Upper lobe of left lung (tissue), 6 donors: ENCODE measurements around the gene ILDR1. TPM values are rescaled to one million over a fixed set of nuclear protein-coding genes. Genes with fewer than 3 reads are reported as not detected.

Experiments used
- ATAC-seq, 2 donors: fragments of 200-7000 bp; cut with Tn5 transposase; one replicate each; pipeline ENCODE4 v1.9.1; 2022; ENCODE audit warnings: mild to moderate bottlenecking in 2 of 2, moderate library complexity in 2 of 2; ENCODE audit not compliant: low FRiP score in 2 of 2
- DNase-seq, 2 donors: peaks; one replicate each; pipeline ENCODE4 v3.0.0-alpha.2; 2019 to 2020
- H3K27ac ChIP-seq, 4 donors: fragments of 200-600 bp; sonication (generic); one replicate each; pipeline ENCODE4 v1.5.1; 2016 to 2019
- H3K27me3 ChIP-seq, 4 donors: fragments of 200-600 bp; sonication (generic); one replicate each; pipeline ENCODE4 v1.5.1; 2017 to 2019
- H3K36me3 ChIP-seq, 4 donors: fragments of 200-600 bp; sonication (generic); one replicate each; pipeline ENCODE4 v1.5.1; 2016 to 2019
- H3K4me1 ChIP-seq, 4 donors: fragments of 200-600 bp; sonication (generic); one replicate each; pipeline ENCODE4 v1.5.1; 2018 to 2019
- H3K4me3 ChIP-seq, 4 donors: fragments of 200-600 bp; sonication (generic); one replicate each; pipeline ENCODE4 v1.5.1; 2017 to 2019; ENCODE audit warnings: mild to moderate bottlenecking in 2 of 4, moderate library complexity in 1 of 4
- H3K9me3 ChIP-seq, 4 donors: fragments of 200-600 bp; sonication (generic); one replicate each; pipeline ENCODE4 v1.5.1; 2018 to 2019
- EP300 ChIP-seq, 4 donors: sonication (generic); formaldehyde crosslinking; IDR thresholded peaks; one replicate each; pipeline ENCODE4 v1.5.1; 2017; ENCODE audit warnings: antibody characterized with exemption in 4 of 4, control low read depth in 2 of 4
- POLR2A ChIP-seq, 4 donors: fragments of 450-650 bp; IDR thresholded peaks; one replicate each; pipeline ENCODE4 v1.5.1; 2016 to 2017; ENCODE audit warnings: antibody characterized with exemption in 4 of 4, mild to moderate bottlenecking in 2 of 4
- POLR2AphosphoS5 ChIP-seq, 2 donors: sonication (generic); formaldehyde crosslinking; IDR thresholded peaks; one replicate each; pipeline ENCODE4 v1.5.1; 2017; ENCODE audit warnings: antibody characterized with exemption in 2 of 2
- WGBS, 2 donors: methylation state at CpG; one replicate each; pipeline ENCODE4 v1.1.5; 2017 to 2018; 5-methylcytosine and 5-hydroxymethylcytosine counted together
- total RNA-seq, 6 donors: library from RNA; depleted of rRNA in 4 of 6; stranded (reverse); fragments of >200 nt in 4 of 6; gene quantifications; one replicate each; pipeline versions ENCODE4 v1.1.0 to v1.2.1, GENCODE V29; 2016 to 2021
- TF ChIP-seq, protein P1 (sequence below), 6 experiments: fragments of 450-650 bp in 4 of 6; fragments of 200-600 bp in 2 of 6; sonication (generic) in 2 of 6; IDR thresholded peaks; one replicate each; pipeline ENCODE4 v1.5.1; 2016 to 2019; ENCODE audit warnings: antibody characterized with exemption in 6 of 6
- donor health status: DM: no; HTN: no; CAD: no; lungs with moderate emphysema.
- donor health status: DM: no; HTN: yes; CAD: no; lungs with severe emphysema.

The ILDR1 gene
- total RNA-seq, 6 donors from 2014 or later: 1.0 to 7.8 (median 6.4) TPM

DNA sequence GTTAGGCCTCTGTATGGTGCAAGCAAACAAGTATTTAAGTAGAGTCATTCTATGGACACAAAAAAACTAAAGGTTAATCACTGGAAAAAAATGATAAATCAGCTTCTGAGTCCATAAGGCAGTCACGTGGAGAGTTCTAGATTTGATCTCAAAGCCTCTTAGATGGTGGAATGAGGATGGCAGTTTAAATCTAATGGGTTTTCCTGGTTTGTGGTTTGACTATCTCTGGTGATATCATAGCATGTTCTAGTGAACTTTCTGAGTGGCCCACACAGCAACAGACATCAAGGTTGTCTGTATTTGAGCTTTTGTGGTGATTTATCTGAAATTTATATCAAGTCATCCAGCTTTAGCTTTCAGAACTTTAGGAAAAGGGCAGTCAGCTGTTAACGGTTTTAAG is 52.4 kb downstream of the ILDR1 start:
- DNase-seq (no peak), ATAC-seq (no peak)
- Histone ChIP-seq H3K9me3 (no peaks in the 10 kb centered on the region), H3K27ac (no peak overlapping the region), H3K36me3 (no peaks in the 10 kb centered on the region), H3K27me3 (no peaks in the 10 kb centered on the region), H3K4me1 (no peaks in the 10 kb centered on the region), H3K4me3 (no peak overlapping the region)
- TF ChIP-seq, protein P1, sequence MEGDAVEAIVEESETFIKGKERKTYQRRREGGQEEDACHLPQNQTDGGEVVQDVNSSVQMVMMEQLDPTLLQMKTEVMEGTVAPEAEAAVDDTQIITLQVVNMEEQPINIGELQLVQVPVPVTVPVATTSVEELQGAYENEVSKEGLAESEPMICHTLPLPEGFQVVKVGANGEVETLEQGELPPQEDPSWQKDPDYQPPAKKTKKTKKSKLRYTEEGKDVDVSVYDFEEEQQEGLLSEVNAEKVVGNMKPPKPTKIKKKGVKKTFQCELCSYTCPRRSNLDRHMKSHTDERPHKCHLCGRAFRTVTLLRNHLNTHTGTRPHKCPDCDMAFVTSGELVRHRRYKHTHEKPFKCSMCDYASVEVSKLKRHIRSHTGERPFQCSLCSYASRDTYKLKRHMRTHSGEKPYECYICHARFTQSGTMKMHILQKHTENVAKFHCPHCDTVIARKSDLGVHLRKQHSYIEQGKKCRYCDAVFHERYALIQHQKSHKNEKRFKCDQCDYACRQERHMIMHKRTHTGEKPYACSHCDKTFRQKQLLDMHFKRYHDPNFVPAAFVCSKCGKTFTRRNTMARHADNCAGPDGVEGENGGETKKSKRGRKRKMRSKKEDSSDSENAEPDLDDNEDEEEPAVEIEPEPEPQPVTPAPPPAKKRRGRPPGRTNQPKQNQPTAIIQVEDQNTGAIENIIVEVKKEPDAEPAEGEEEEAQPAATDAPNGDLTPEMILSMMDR (IDR thresholded peaks at IDR 0.05): no peak
- TF ChIP-seq POLR2AphosphoS5 (IDR thresholded peaks at IDR 0.05) (no peak), POLR2A (IDR thresholded peaks at IDR 0.05) (no peak), EP300 (IDR thresholded peaks at IDR 0.05) (no peak)
- WGBS, 2 donors: 85 to 89% methylated on average over 2 of the region's 2 CpGs

DNA sequence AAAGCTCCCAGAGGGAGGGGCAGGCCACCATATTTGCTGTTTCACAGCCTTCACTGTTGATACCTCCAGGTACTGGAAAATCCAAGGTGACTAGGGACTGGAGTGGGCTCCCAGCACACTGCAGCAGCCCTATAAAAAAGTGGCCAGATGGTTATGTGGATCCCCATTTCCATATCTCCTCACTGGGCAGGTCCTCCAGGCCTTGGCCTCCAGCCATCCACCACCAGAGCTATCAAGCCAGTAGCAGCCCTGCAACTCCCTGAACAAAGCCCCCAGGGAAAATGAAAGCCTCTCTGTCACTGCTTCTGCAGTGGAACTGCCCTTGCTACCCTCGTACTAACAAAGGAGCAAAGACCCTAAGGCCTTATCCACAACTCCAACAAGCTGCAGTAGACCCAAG is 58.4 kb downstream of the ILDR1 start:
- WGBS, 2 donors: 100% methylated on average over 1 of the region's 1 CpG
- ATAC-seq: no peak

DNA sequence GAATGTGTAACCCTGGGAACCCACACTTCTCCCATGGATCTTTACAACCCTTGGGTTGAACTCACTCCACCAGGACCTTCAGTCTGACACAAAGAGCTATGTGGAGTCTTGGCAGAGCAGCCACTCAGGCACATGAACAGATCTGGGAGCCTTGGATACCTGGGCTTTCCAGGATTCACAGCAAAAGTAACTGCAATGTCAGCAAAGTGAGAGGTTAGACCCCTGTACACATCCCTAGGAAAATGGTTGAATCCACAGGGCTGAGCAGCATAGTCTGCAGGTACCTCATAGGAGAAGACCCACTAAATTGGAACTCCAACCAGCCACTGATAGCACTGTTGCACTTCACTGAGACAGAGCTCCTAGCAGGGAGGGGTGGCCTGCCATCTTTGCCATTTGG is 59.6 kb downstream of the ILDR1 start:
- H3K9me3 ChIP-seq: no peaks in the 10 kb centered on the region
- no peak overlapping the region for H3K27ac ChIP-seq
- no peak overlapping the region for H3K4me3 ChIP-seq
- no peaks in the 10 kb centered on the region for H3K27me3 ChIP-seq
- H3K4me1 ChIP-seq: no peaks in the 10 kb centered on the region
- DNase-seq (no peak), ATAC-seq (no peak)
- H3K36me3 ChIP-seq: no peaks in the 10 kb centered on the region
- TF ChIP-seq POLR2AphosphoS5 (IDR thresholded peaks at IDR 0.05) (no peak), POLR2A (IDR thresholded peaks at IDR 0.05) (no peak), EP300 (IDR thresholded peaks at IDR 0.05) (no peak)
- TF ChIP-seq, protein P1 (IDR thresholded peaks at IDR 0.05): no peak

More for the DNA sequence above, 58.4 kb downstream of the ILDR1 start:
- no peaks in the 10 kb centered on the region for H3K36me3 ChIP-seq
- no peaks in the 10 kb centered on the region for H3K9me3 ChIP-seq
- no peaks in the 10 kb centered on the region for H3K27me3 ChIP-seq
- no peak for TF ChIP-seq POLR2AphosphoS5 (IDR thresholded peaks at IDR 0.05)
- TF ChIP-seq, protein P1 (IDR thresholded peaks at IDR 0.05): no peak
- TF ChIP-seq POLR2A (IDR thresholded peaks at IDR 0.05): no peak
- no peak for TF ChIP-seq EP300 (IDR thresholded peaks at IDR 0.05)
- no peak for DNase-seq
- no peaks in the 10 kb centered on the region for H3K4me1 ChIP-seq
- H3K4me3 ChIP-seq: no peak overlapping the region
- no peak overlapping the region for H3K27ac ChIP-seq

- no peaks in the 10 kb centered on the region for H3K36me3 ChIP-seq
- no peak for DNase-seq
- ATAC-seq: no peak
- TF ChIP-seq POLR2A (IDR thresholded peaks at IDR 0.05): no peak
- TF ChIP-seq EP300 (IDR thresholded peaks at IDR 0.05): no peak
- no peak for TF ChIP-seq POLR2AphosphoS5 (IDR thresholded peaks at IDR 0.05)
- TF ChIP-seq, protein P1 (IDR thresholded peaks at IDR 0.05): no peak
- no peaks in the 10 kb centered on the region for H3K9me3 ChIP-seq
- H3K4me1 ChIP-seq: no peaks in the 10 kb centered on the region
- no peaks in the 10 kb centered on the region for H3K27me3 ChIP-seq
- no peak overlapping the region for H3K27ac ChIP-seq
- no peak overlapping the region for H3K4me3 ChIP-seq
Measured at GRCh38 chr3:121961283-121961682, 60.8 kb downstream of the ILDR1 start.

- Histone ChIP-seq H3K27me3 (no peaks in the 10 kb centered on the region), H3K27ac (no peak overlapping the region), H3K36me3 (no peaks in the 10 kb centered on the region), H3K4me1 (no peaks in the 10 kb centered on the region), H3K9me3 (no peaks in the 10 kb centered on the region), H3K4me3 (no peak overlapping the region)
- ATAC-seq (no peak), DNase-seq (no peak)
- no peak for TF ChIP-seq POLR2AphosphoS5 (IDR thresholded peaks at IDR 0.05)
- TF ChIP-seq, protein P1 (IDR thresholded peaks at IDR 0.05): no peak
- 58 to 64% methylated on average over 3 of the region's 3 CpGs for WGBS, 2 donors
Measured at GRCh38 chr3:121958801-121959200, 63.2 kb downstream of the ILDR1 start.
